Activated CD4-positive, CD25-positive, alpha-beta regulatory T cell treated with anti-CD3 and anti-CD28 coated beads, Interleukin-2, amount 50 U/mL, for 24 hours (primary cell): ENCODE data around the gene PLK3.
"Not testable (repeated sequence)": the region's sequence is repeated elsewhere in the genome, so short reads cannot be mapped to it uniquely, and the experiment has no call there.

Experiments used
- ATAC-seq, 2 donors: fragments of 150-1000 bp; cut with Tn5 transposase; one replicate each; pipeline ENCODE4 v1.10.0; 2021; ENCODE audit warnings: mild to moderate bottlenecking in 1 of 2, moderate library complexity in 1 of 2

PLK3 gene

GRCh38 chr1:44799770-44800584, at the start of gene PLK3:
TSS of gene PLK3 (plus strand) at chr1:44800377. CDS start at chr1:44800464, 87 bp downstream.
- ATAC-seq = peak; percentile 78 to 83

GRCh38 chr1:44757420-44757819, 42.8 kb upstream of the PLK3 start:
- no peak for ATAC-seq

DNA sequence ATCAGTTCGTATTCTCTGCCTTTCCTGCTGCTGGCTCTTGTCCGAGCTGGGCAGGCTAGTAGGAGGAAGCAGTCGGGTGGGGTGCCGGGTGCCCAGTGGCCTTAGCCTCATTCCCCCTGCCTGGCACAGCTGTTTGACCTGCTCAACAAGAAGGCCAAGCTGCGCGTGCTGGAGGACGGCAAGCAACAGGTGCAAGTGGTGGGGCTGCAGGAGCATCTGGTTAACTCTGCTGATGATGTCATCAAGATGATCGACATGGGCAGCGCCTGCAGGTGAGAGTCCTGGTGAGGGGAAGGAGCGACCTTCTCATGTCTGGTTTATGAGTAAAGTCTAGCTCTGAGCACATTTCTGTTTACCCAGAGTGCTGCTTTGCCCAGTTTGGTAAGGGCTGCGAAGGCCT, 41.1 kb upstream of the PLK3 start:
- no peak for ATAC-seq

- no peak for ATAC-seq
Measured at GRCh38 chr1:44760876-44761275, 39.3 kb upstream of the PLK3 start.

DNA sequence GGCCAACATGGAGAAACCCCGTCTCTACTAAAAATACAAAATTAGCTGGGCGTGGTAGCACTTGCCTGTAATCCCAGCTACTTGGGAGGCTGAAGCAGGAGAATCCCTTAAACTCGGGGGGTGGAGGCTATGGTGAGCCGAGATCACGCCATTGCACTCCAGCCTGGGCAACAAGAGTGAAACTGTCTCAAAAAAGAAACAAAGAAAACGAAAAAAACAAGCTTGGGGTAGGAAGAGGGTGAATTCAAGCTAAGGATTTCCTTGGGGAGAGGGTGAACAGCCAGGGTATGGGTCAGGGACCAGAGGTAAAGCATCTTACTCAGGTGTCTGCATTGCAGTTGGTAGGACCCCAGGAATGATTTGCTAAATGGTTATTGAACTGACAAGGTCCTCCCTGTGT, 33.8 kb upstream of the PLK3 start:
- ATAC-seq = not testable (repeated sequence)

DNA sequence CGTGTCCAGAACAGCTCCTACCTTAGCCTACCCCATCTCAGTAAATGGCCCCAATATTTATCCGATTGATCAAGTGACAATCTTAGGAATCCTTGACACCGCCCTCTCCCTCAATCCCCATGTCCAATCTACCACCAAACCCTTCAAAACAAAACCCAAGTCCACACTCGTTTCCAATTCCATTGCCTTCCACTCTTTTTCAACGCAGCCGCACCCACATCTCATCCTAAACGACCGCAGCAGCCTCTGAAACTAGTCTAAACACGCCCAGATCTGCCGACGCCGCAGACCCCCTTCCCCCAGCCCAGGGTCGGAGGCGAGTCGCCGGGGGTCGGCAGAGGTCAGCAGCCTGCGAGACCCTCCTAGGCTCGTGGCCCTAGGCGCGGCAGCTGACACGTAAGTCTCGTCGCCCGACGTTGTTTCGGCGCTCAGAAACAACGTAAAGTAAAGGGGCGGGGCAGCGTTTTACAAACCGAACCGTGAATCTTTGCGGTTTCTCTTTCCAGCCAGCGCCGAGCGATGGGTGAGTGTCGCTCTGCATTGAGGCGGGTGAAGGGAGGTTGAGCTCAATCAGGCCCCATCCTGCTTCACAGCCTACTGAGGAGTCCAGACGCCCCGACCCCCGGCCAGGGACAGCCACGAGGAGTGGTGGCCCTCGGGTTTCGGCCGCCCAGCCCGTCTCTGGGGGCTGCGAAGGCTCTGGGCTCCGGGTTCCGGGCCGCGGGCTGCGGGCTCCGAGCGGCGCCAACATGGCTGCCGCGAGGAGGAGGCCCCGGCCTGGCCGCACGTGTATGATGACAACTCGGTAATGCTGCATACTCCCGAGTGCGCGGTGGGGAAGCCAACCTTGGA, 24.9 kb upstream of the PLK3 start, which contains the start of gene RPS8:
Gene RPS8 (plus strand): TSS at position 463 of the 852 bp plus-strand sequence. CDS start 57 bp downstream, at position 520.
- ATAC-seq = peak; percentile 77 to 81

- ATAC-seq = peak; percentile 9
Measured at GRCh38 chr1:44775930-44776729, 24.0 kb upstream of the PLK3 start.

DNA sequence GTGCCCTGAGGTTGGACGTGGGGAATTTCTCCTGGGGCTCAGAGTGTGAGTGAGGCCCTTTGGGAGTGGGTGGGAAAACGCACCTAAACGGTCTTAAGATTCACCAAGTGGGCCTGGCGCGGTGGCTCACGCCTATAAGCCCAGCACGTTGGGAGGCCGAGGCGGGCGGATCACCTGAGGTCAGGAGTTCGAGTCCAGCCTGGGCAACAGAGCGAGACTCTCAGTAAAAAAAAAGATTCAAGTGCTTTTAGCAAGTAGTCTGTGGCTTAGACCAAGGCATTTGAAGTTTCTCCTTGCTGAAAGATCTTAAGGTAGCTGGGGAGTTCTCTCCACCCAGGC, 23.5 kb upstream of the PLK3 start:
- no peak for ATAC-seq

DNA sequence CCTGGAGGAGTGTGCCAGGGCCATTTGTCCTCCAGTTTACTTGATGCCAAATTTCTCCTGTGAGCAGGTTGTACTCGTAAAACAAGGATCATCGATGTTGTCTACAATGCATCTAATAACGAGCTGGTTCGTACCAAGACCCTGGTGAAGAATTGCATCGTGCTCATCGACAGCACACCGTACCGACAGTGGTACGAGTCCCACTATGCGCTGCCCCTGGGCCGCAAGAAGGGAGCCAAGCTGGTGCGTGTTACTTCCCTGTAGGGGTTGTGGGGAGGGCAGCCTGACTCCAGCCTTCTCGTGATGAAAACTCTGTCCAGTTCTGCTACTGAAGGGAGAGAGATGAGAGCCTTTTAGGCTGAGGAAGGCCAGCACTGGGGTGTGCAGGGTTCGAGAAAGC, 22.6 kb upstream of the PLK3 start:
- ATAC-seq = no peak

GRCh38 chr1:44777969-44778635, 22.1 kb upstream of the PLK3 start:
- ATAC-seq = no peak

- no peak for ATAC-seq
Measured at GRCh38 chr1:44778705-44779576, 21.2 kb upstream of the PLK3 start.

DNA sequence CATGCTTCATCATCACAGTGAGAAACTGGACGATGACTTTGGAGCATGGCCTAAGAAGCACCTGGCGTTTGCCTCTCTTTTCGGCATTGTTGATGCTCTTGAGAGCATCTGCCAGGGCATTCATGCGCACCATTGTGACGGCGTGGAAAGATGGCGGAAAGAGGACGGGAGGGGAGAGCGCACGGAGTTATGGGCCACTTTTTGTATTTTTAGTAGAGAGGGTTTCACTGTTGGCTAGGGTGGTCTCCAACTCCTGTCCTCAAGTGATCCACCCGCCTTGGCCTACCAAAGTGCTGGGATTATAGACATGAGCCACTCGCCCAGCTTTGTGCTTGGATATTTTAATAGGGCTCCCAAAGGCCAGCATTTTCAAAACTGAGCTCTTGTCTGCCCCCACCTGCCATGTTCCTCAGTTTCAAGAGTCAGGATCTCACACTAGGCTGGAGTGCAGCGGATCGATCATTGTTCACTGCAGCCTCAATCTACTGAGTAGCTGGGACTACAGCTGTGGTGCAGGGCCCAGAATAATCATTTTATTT, 19.5 kb upstream of the PLK3 start:
- no peak for ATAC-seq

GRCh38 chr1:44783697-44784093, 16.5 kb upstream of the PLK3 start:
- ATAC-seq = no peak

DNA sequence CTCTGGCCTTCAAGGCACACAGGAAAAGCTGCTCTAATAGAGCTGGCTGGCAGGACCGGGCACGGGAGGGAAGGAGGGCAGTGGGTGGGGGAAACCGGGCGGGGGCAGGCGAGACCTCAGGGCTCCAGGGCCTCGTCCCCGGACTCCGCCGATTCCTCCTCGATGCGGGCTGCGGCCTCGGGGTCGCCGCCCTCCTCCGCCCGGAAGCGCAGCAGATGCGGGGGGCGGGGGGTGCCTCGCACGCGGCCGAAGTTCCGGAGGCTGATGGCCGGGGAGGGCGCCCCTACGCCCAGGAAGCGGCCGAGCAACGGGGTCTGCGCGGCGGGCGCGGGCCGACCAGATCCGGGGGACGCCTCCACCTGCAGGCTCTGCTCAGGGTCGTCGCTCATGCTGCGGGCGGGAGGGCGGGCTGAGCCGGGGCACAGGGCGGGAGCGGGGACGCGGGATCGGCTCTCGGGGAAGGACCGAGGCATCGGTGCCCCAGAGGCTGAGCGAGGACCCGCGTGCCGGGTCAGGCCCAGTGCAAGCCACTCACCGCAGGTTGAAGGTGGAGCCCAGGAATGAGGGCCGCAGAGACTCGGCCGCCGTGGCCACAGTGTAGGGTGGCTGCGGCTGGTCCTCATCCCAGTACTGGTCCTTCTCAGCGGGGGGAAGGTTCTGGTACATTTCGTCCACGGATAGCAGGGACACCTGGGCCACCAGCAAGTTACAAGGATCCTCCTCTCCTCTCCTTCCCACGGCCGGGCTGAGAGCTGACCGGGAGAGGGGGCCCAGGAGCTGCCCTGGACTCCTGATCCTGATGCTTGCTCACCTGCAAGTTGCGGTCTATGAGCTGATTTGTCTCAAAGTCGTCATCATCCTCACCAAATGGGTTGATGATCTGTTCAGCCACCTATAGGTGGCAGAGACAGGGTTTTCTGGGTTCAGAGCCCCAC, 15.8 kb upstream of the PLK3 start:
- ATAC-seq = peak; percentile 34

DNA sequence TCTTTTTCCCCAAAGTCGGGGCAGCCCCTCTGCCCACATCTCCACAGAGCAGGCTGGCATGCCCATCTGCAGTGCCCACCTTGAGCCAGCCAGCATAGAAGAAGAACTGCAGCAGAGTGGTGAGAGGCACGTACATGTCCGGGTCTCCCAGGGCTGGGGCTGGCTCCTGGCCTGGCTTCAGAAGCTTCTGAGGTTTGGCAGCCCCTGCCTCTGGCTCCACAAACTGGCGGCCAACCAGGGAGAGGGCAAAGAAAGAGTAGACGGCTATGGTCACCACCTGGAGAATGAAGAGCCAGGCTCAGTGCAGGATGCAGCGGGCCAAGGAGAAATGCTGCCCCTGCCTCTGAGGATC, 15.2 kb upstream of the PLK3 start:
- ATAC-seq = no peak

DNA sequence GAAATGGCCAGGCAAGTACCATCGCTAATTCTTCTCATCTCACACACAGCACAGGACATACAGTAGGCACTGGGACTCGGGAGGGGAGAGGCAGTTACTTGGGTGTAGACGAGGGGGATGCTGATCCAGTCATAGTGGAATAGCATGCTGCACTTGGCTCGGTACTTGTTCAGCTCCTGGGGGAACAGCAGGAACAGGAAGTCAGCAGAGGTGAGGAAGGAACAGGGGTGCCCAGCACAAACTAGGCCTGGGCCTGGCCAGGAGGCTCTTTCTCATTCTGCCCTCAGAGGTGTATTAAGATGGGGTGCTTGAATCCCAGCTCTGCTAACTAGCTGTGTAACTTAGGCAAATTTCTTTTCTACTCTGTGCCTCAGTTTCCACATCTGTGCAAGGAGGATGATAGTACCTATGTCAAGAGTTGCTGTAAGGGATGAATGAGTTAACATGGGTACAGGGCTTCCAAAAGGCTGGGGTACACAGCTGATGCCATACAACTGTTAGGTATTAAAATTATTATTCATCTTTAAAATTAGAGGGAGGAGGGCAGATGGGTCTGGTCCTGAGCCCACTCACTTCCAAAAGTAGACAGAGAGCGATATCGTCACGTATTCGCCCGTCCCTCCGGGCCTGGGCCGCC, 14.6 kb upstream of the PLK3 start:
- no peak for ATAC-seq

- peak; percentile 60 to 62 for ATAC-seq
Measured at GRCh38 chr1:44786138-44786840, 13.9 kb upstream of the PLK3 start.

DNA sequence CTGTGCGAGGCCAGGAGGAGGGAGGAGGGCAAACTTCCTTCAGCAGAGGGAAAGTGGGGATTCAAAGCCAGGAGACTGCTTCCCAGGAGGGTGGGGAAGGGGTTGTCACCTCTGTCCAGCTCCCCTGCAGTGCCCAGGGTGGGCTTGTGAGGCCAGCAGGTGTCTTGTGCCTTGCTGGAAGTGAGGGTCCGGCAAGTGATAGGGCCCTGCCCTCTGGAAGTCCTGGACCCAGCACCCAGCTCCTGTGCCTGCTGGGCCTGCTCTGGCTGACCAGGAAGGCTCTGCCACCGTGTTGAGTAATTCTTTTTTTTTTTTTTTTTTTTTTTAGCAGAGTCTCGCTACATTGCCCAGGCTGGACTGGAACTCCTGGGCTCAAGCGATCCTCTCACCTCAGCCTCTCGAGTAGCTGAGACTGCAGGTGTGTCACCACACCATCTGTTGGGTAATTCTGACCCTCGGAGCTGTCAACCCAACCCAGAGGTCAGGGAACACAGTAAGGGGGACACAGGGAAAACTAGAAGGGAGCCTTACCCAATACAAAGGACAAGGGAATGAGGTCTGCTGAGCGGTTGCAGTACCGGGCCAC, 13.2 kb upstream of the PLK3 start:
- no peak for ATAC-seq
